K562 (cell line): Measurements from ENCODE around the gene DNASE1L3. TPM values are rescaled to one million over a fixed set of nuclear protein-coding genes. Genes with fewer than 3 reads are reported as not detected.

Experiments used
- ATAC-seq: fragments of 200-7000 bp; cut with Tn5 transposase; 3 replicates; pipeline ENCODE4 v1.9.1; 2020; ENCODE audit warnings: moderate library complexity
- BruUV-seq: library from RNA; stranded (reverse); fragments of 400-500 nt; replicated peaks from 2 replicates; lab custom pipeline; 2021; lab: Mats Ljungman, UMichigan
- CTCF ChIA-PET: fragments of 300-600 bp; formaldehyde crosslinking; extraction: SDS; loops from one replicate; lab custom pipeline; 2021; ENCODE audit warnings: low intra/inter-chr PET ratio; lab: Yijun Ruan, JAX
- POLR2A ChIA-PET: fragments of 300-600, 350-650 bp; sonication (Branson Sonifier 250); formaldehyde crosslinking; extraction: SDS; loops from one replicate; lab custom pipeline; 2021; ENCODE audit warnings: antibody characterized with exemption, inconsistent platforms; lab: Yijun Ruan, JAX
- DNase-seq, 4 experiments: peaks; one replicate each; pipeline versions ENCODE4 v3.0.0 to v3.0.0-alpha.2; 2011 to 2018; ENCODE audit warnings: low spot score in 3 of 4, mixed read lengths in 3 of 4; ENCODE audit errors: extremely low read depth in 1 of 4
- FAIRE-seq: peaks from 2 replicates; lab custom pipeline; 2011; peaks lifted over from hg19 to GRCh38; lab: Jason Lieb, UNC
- H2AFZ ChIP-seq: 2 replicates; pipeline ENCODE4 v1.6.0; 2011; ENCODE audit warnings: low read depth, low read length, control low read depth, inconsistent platforms
- H3K27ac ChIP-seq: fragments of 200-600 bp; 3 replicates; pipeline ENCODE4 v1.8.0; 2011; ENCODE audit warnings: low read depth, mild to moderate bottlenecking, control low read depth, inconsistent platforms, low read length, moderate library complexity, mixed read lengths; ENCODE audit errors: extremely low read depth
- H3K27me3 ChIP-seq, 2 experiments: fragments of 300-600 bp in 1 of 2; 2 replicates in 1 of 2; 3 replicates in 1 of 2; pipeline versions ENCODE4 v1.6.0 to v1.8.0; 2011; ENCODE audit warnings: inconsistent platforms in 2 of 2, low read length in 2 of 2, mild to moderate bottlenecking in 1 of 2, mixed read lengths in 1 of 2, moderate library complexity in 1 of 2; ENCODE audit not compliant: control insufficient read depth in 2 of 2, insufficient read depth in 2 of 2
- H3K36me3 ChIP-seq: fragments of 300-600 bp; 3 replicates; pipeline ENCODE4 v1.8.0; 2011; ENCODE audit warnings: mild to moderate bottlenecking, low read length, inconsistent platforms; ENCODE audit not compliant: control insufficient read depth, insufficient read depth
- H3K4me1 ChIP-seq, 2 experiments: fragments of 200-600 bp in 1 of 2; replicated peaks in 1 of 2; 2 replicates in 1 of 2; 3 replicates in 1 of 2; pipeline versions ENCODE4 v1.5.1 to v1.8.0; 2011; ENCODE audit warnings: inconsistent platforms in 2 of 2, low read length in 2 of 2, mild to moderate bottlenecking in 1 of 2, mixed read lengths in 1 of 2, moderate library complexity in 1 of 2; ENCODE audit not compliant: control insufficient read depth in 2 of 2, insufficient read depth in 2 of 2
- H3K4me2 ChIP-seq: 2 replicates; pipeline ENCODE4 v1.6.1; 2011; ENCODE audit warnings: low read length, control low read depth, inconsistent platforms, mixed read lengths; ENCODE audit not compliant: insufficient read depth
- H3K4me3 ChIP-seq: fragments of 200-600 bp; sonication (generic), shearing (Covaris generic); 2 replicates; pipeline ENCODE4 v1.5.1; 2016; ENCODE audit warnings: control low read depth, inconsistent platforms
- H3K79me2 ChIP-seq: fragments of 200-600 bp; 3 replicates; pipeline ENCODE4 v1.8.0; 2011; ENCODE audit warnings: low read length, inconsistent platforms; ENCODE audit not compliant: control insufficient read depth, insufficient read depth
- H3K9ac ChIP-seq, 2 experiments: 2 replicates each; pipeline versions ENCODE4 v1.6.0 to v1.6.1; 2011; ENCODE audit warnings: low read depth in 2 of 2, low read length in 2 of 2, control low read depth in 1 of 2, inconsistent platforms in 1 of 2, mild to moderate bottlenecking in 1 of 2, mixed read lengths in 1 of 2; ENCODE audit not compliant: insufficient read depth in 1 of 2
- H3K9me1 ChIP-seq: one replicate; pipeline ENCODE4 v1.6.0; 2011; ENCODE audit warnings: inconsistent platforms, mild to moderate bottlenecking, low read length, moderate library complexity; ENCODE audit not compliant: control insufficient read depth, insufficient read depth
- H3K9me3 ChIP-seq: replicated peaks from 2 replicates; pipeline ENCODE4 v1.5.1; 2011; ENCODE audit warnings: low read depth, low read length, inconsistent platforms; ENCODE audit not compliant: control insufficient read depth, insufficient read depth
- H4K20me1 ChIP-seq: replicated peaks from 2 replicates; pipeline ENCODE4 v1.6.1; 2011; ENCODE audit warnings: low read length, inconsistent platforms, mixed read lengths; ENCODE audit not compliant: control insufficient read depth, insufficient read depth
- ATF2 ChIP-seq: sonication (generic); formaldehyde crosslinking; IDR thresholded peaks from 2 replicates; pipeline ENCODE4 v1.8.1; 2022; ENCODE audit warnings: missing genetic modification reagents
- ETS2 ChIP-seq: IDR thresholded peaks from 2 replicates; pipeline ENCODE4 v1.6.1; 2016; ENCODE audit warnings: borderline replicate concordance, missing genetic modification characterization, mild to moderate bottlenecking, moderate library complexity, missing compliant biosample characterization; ENCODE audit not compliant: poor library complexity, severe bottlenecking
- MEIS2 ChIP-seq: fragments of 450-650 bp; IDR thresholded peaks from 2 replicates; pipeline ENCODE4 v1.6.1; 2014; ENCODE audit warnings: mild to moderate bottlenecking; ENCODE audit not compliant: partially characterized antibody
- ZNF431 ChIP-seq: sonication (generic); formaldehyde crosslinking; IDR thresholded peaks from 2 replicates; pipeline ENCODE4 v1.8.0; 2022; ENCODE audit warnings: mild to moderate bottlenecking, missing genetic modification reagents
- WGBS: fragments of 100-300 bp; shearing (Covaris generic); methylation state at CpG from one replicate; pipeline ENCODE4 v1.1.6; 2016; ENCODE audit warnings: low coverage, mixed read lengths; ENCODE audit not compliant: insufficient coverage; ENCODE audit errors: missing lambda C conversion rate; 5-methylcytosine and 5-hydroxymethylcytosine counted together
- in situ Hi-C: fragments of 300-500 bp; cut with MboI; formaldehyde crosslinking; loops from 4 replicates; pipeline ENCODE4 v1.15.0; 2018; ENCODE audit warnings: inconsistent platforms, mixed read lengths
- intact Hi-C: fragments of 100-400 bp; cut with micrococcal nuclease; formaldehyde crosslinking; loops from 2 replicates; pipeline ENCODE4 v1.14.2; 2022
- polyA plus RNA-seq, 8 experiments: library from polyadenylated mRNA; depleted of rRNA in 4 of 8; stranded (reverse) in 5 of 8; unstranded in 3 of 8; fragments of >200 nt; fragmentation: Nextera tagmentation in 2 of 8; fragmentation: Illumina TruSeq in 1 of 8; extraction: Ambion mirVana in 2 of 8; extraction: Trizol in 1 of 8; gene quantifications; 2 replicates each; pipeline versions ENCODE4 v1.2.1 to v1.2.3, GENCODE V29; 2011 to 2014; ENCODE audit warnings: inconsistent platforms in 1 of 8, missing spikeins in 1 of 8
- total RNA-seq, 7 experiments: library from RNA; depleted of rRNA in 6 of 7; stranded (reverse); fragments of >200 nt in 6 of 7; fragmentation: Illumina TruSeq in 2 of 7; extraction: Trizol in 2 of 7; gene quantifications; 2 replicates each; pipeline versions ENCODE4 v1.2.1 to v1.2.3, GENCODE V29; 2011 to 2021; ENCODE audit warnings: low replicate concordance in 1 of 7
- TF ChIP-seq, protein P1 (sequence below): fragments of 450-650 bp; IDR thresholded peaks from 2 replicates; pipeline ENCODE4 v1.6.1; 2016

DNASE1L3 gene
- total and polyA plus RNA-seq, 9 of the 15 experiments (the other 6 are each of a cell fraction or from before 2014, with no cell fraction given): 0.06 TPM; not detected in 8

DNA sequence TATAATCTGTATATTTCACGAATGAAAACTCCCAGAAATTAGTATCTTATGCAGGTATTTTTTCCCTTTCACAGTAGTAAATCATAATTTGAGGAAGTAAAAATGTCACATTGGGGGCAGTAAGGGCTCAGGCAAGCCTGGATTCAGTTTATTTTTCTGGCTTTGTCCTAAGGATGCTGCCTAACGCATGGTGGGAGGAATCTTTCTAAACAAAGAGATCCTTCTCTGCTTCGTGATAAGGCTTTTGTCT is 35.7 kb downstream of the DNASE1L3 start:
- H3K9me3 ChIP-seq: no peaks in the 10 kb centered on the region
- FAIRE-seq: no peak
- 13% methylated on average over 3 of the region's 3 CpGs for WGBS
- POLR2A ChIA-PET: interaction anchor here (1.2 kb wide), 1 partner anchor 131 kb away, joined by 3 read pairs; the partner anchor contains the start of genes HTD2 and RPP14
- CTCF ChIA-PET: no interaction called here
- no peaks in the 10 kb centered on the region for H3K79me2 ChIP-seq
- H3K27ac ChIP-seq: peak overlapping the region; percentile 51
- no peak for ATAC-seq
- H3K4me2 ChIP-seq: no peak overlapping the region
- no peaks in the 10 kb centered on the region for H4K20me1 ChIP-seq
- in situ Hi-C loops (no loop called here), intact Hi-C loops (loop anchor here (10.0 kb wide), 1 partner anchor 310 kb away; no protein-coding TSS in a partner anchor)
- H3K27me3 ChIP-seq: no peaks in the 10 kb centered on the region
- H3K4me1 ChIP-seq: peaks cover 37 to 38% of the 10 kb centered on the region in 2 experiments
- H3K36me3 ChIP-seq: peaks cover 9% of the 10 kb centered on the region; the same call in 1 of the 3 replicates
- H2AFZ ChIP-seq: peak overlapping the region; percentile 88
- TF ChIP-seq ZNF431 (CRISPR knock-in tag) (no peak), ETS2 (tag) (no peak), MEIS2 (peak; percentile 83), ATF2 (CRISPR knock-in tag) (no peak)
- TF ChIP-seq, protein P1, sequence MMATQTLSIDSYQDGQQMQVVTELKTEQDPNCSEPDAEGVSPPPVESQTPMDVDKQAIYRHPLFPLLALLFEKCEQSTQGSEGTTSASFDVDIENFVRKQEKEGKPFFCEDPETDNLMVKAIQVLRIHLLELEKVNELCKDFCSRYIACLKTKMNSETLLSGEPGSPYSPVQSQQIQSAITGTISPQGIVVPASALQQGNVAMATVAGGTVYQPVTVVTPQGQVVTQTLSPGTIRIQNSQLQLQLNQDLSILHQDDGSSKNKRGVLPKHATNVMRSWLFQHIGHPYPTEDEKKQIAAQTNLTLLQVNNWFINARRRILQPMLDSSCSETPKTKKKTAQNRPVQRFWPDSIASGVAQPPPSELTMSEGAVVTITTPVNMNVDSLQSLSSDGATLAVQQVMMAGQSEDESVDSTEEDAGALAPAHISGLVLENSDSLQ: peak; percentile 57; the same call in 1 of the 2 replicates
- H3K9me1 ChIP-seq: peaks cover 2% of the 10 kb centered on the region
- no peak overlapping the region for H3K4me3 ChIP-seq
- H3K9ac ChIP-seq: peak overlapping the region in 1 of 2 experiments; percentile 41; a peak in 2 of 4 replicates
- no TSS peak for BruUV-seq
- DNase-seq: no peak
